ENCODE results near the gene MIS12.
A peak's percentile ranks its signal among the peaks of the same experiment; 100 is the strongest.

Gene MIS12

DNA sequence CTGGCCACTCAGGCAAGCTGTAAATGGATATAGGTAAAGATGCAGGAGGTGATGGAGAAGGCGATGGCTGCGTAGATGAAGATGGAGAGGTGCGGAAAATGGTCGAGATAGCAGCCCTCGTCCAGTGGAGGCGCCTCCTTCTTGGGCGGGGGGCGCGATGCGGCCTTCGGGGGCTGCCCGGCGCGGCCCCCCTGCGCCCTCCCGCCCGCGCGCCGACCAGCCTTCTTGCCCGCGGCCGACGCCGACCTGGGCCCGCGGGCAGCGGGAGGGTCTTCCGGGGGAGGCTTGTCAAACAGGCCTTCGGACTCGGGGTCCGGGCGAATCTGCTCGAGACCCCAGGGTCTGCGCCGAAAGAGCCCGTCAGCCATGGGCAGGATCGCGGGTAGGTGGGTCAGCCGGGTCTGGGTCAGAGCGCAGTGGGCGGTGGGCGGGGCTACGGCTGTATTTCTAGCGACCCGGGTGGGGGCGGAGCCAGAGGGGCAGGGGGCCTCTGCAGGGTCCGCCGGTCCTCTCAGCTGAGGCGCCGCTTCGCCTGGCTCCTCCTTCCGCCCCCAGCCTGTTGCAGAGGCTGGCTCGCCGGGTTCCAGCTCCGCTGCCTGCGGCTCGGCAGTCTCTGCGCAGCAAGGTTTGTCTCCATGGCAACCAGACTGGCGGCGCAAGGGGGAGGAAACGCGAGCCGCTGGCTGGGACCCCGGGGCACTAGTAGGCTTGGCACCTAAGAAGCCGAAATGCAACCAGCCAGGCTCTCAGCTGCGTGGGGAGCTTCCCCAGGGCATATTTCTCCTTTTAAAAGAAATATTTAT lies 14.4 kb downstream of the MIS12 start:
- peak; percentile 79 for DNase-seq

DNA sequence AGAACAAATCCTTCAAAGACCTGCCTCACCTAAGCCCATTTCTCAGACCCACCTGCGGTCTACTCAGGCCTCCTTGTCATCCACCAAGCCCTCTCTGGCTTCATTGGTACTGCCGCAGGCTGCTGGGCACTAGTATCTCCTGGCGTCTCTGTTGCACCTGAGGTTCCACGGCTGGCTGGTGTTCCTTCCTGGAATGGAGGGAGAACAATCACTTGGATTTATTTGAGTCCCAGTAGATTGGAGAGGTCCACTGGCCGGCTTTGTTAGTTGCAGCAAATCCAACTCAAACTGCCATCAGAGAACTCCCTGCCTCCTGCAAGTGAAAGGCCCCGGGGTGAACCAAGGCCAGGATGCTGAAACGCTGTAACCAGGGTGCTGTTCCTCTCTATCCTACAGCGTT lies 15.3 kb downstream of the MIS12 start:
- no peak for DNase-seq

DNA sequence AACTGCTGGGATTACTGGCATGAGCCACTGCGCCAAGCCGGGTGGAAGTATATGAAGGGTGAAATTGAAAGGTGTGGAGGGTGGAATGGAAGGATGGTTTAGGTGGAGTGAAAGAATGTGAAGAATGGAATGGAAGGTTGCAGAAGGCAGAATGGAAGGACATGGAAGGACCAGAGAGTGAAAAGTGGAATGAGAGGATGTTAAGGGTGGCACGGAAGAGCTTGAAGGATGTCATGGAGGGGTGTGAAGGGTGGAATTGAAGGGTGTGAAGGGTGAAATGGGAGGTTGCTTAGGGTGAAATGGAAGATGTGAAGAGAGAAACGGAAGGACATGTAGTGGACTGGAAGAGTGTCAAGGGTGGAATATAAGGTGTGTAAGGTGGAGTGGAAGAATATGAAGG lies 16.2 kb downstream of the MIS12 start:
- DNase-seq = no peak

DNA sequence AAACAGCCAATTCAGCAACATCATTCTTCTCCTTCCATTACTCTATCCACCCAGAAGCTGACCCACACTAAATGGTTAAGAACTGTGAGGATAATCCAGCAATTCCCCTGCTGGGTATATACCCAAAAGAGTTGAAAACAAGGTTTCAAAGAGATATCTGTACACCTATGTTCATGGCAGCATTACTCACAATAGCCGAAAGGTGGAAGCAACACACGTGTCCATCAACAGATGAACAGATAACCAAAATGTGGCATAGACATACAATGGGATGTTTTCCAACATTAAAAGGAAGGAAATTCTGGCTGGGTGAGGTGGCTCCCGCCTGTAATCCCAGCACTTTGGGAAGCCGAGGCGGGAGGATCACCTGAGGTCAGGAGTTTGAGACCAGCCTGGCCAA lies 19.9 kb downstream of the MIS12 start:
- DNase-seq = no peak

DNA sequence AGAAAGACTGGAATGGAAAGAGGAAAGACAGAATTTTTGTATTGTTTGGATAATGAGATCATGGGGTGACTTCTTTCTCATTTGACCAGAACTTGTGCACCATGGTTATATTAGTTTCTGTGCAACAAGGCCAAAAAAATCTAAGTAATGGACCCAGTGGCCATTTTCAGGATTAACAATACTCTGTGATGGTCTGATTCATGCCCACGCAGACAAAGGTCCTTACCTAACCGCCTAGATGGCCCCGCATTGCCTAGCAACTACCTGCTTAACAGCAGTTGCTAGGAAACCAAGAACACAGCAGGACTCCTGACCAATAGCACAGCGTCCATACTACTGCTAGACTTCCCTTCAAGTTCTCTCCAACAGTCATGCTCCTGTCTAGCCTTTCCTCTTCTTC lies 22.4 kb downstream of the MIS12 start:
- no peak for DNase-seq

DNA sequence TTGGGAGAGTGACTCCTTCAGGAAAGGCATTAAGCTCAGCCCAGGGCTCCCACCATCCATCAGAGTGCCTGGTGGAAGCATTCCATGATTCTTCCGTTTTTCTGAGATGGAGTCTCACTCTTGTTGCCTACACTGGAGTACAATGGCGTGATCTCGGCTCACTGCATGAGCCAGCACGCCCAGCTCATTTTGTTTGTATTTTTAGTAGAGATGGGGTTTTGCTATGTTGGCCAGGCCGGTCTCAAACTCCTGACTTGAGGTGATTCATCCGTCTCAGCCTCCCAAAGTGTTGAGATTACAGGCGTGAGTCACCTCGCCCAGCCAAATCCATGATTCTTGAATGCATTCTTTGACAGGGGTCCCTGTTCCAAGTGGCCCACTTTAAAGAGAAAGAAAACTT lies 23.1 kb downstream of the MIS12 start:
- DNase-seq = no peak

DNA sequence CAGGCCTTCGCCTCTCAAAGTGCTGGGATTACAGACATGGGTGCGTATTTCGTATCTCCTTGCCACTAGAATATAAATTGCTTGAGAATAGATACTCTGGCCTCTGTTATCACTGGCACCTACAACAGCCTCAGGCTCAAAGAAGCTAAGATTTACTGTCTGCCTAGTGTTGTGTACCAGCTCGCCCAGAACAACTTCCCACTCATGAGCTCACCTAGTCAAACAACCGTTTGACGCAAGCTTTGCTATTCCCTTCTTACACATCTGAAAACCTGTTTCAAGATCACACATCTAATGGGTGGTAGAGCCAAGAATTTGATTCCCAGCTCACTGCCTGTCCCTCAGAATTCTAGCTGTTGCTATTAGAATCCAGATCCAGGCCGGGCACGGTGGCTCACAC lies 24.4 kb downstream of the MIS12 start:
- no peak for DNase-seq

DNA sequence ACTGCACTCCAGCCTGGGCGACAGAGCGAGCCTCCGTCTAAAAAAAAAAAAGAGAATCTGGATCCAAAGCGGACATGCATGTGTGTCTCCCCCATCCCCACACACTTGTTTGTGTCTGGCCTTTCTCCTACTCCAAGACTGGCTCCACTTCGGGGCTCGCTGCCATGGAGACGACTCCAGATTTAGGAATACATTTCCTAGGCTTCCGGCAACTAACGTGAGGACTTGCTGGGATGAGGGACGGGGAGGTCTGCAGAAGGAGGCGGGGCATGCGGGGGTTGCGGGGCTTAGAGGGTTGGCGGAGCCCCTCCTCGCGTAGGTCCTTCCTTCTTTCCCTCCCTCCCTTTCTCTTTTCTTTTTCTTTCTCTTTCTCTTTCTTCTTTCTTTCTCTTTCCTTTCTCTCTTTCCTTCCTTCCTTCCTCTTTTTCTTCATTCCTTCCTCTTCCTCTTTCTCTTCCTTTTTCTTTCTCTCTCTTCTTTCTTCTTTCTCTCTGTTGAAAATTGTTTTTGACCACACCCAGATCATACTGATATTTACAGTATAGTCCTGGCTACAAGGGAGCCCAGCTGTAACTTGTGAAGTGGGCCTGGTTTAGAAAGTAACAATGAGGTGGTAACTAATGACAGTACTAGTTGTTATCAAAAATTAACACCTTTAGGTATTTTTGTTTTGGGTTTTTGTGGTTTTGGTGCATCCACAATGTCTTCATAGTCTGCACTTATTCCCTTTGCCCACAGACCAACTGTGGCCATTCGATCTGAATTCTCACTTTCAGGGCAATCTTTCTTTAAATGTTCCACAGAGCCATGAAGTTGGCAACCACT lies 25.2 kb downstream of the MIS12 start:
- no peak for DNase-seq

DNA sequence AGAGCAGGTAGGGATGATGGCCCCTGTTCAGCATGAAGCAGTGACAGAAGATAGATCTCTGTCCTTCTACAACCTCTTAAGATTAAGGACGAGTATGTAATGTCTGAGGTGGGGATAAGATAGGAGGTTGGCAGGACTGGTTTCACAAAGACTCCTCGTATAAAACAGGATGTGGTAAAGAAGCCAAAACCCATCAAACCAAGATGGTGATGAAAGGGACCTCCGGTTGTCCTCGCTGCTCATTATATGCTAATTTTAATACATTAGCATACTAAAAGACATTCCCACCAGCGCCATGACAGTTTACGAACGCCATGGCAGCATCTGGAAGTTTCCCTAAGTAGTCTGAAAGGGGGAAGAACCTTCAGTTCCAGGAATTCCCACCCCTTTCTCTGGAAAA lies 27.3 kb downstream of the MIS12 start:
- DNase-seq = no peak

DNA sequence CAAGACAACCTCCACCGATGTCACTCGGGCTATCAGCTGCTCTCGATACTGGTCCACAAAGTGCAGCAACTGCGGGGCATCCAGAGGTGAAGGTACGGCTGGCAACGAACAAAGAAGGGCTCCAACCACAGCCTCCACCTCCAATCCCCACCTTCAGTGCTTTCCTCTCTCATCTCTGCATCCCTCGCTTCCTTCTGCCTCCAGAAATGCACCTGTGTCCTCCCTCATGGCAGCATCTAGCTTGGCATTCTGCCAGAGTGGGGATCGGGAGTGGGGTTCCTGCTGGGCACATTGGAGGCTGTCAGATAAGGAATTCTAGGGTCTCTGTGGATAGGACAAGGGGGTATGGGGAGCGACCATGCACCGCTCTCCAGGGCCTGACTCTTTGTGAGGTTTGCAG lies 28.6 kb downstream of the MIS12 start:
- no peak for DNase-seq

DNA sequence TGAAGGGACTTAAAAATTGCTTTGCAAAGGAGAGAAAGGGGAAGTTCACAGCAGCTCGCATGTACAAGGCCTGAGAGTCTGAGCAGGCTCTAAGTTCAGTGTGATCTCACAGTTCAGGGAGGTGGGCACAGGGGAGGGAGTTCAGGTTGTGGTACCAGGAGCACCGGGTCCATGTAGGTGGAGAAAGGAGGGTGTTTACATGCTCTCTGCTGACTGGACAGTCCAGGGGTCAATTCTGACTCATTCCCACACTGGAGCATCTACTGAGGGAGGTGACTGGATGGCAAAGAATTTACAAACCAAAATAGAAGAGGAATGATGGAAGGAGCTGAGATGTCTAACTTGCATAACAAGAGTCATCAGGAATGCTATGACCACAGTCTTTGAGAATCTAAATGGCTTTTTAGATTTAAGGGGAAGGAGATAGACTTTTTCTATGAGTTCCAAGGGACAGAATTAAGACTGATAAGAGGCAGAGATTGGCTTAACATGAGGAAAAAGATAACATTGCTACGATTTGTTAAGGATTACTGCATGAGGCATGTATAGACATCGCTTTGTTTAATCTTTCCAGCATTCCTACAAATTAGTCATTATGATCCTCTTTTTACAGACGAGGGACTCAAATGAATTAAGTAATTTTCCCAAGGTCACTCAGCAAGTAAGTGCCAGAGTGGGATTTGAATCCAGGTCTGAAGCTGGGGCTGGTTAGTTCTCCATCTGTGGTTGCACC lies 29.9 kb downstream of the MIS12 start:
- no peak for DNase-seq

DNA sequence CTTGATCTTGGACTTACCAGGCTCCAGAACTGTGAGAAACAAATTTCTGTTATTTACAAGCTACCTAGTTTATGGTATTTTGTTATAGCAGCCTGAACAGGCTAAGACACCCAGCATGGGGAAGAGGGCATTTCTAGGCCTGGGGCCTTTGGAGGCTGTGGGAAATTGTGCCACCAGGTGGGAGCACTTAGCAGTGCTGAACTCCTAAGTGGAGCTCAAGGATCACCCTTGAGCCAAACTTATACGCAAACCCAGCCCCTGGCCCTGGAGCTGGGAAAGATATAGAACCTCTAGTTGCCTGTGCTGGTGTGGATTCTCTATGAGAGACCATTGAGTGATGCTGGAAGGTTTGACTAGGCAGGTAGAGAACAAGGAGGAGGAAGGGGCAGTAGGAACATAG lies 36.1 kb downstream of the MIS12 start:
- no peak for DNase-seq

DNA sequence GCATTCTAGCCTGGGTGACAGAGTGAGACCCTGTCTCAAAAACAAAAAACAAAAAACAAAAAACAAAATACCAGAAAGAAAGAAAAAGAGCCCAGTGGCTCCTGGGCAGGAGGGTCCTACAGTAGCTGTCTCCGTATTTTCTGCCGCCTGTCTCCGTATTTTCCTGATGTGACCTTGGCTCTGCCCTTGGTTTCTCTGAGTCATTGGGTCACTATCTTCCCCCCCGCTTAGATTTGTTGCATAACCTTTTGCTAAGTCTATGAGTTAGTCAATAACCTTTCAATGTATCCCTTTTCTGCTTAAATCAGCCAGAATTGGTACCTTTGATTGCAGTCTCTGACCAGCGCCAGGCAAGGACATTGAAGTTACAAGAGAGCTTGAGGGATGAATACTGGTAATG lies 36.9 kb downstream of the MIS12 start:
- DNase-seq = no peak

DNA sequence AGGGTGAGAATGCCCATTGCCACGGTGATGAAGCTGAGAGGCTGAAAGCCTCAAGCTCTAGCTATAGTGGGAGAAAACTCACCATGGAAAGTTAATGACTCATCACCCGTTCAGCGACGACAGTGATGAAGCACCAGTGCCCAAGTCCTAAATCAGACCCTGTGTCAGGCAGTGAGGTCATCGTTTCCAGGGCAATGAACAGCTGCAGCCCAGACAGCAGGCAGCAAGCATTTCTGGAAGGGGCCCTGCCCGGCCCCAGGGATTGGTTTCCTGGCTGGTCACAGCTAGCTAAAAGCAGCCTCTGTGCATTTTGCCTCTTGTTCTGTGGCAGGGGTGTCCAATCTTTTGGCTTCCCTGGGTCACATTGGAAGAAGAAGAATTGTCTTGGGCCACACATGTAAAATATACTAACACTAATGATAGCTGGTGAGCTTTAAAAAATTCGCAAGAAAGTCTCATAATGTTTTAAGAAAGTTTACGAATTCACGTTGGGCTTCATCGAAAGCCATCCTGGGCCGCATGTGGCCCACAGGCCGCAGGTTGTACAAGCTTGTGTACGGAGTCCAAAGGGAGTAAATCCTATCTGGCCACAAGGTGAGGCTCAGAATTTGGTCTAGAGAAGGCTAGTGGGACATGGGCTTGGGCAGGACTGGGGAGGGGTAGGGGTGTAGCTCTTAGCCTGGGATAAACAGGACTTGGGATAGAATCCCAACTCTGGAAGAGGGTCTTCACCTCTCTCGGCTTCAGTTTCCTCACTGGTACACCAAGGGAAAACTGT lies 40.6 kb downstream of the MIS12 start:
- DNase-seq = peak; percentile 92

DNA sequence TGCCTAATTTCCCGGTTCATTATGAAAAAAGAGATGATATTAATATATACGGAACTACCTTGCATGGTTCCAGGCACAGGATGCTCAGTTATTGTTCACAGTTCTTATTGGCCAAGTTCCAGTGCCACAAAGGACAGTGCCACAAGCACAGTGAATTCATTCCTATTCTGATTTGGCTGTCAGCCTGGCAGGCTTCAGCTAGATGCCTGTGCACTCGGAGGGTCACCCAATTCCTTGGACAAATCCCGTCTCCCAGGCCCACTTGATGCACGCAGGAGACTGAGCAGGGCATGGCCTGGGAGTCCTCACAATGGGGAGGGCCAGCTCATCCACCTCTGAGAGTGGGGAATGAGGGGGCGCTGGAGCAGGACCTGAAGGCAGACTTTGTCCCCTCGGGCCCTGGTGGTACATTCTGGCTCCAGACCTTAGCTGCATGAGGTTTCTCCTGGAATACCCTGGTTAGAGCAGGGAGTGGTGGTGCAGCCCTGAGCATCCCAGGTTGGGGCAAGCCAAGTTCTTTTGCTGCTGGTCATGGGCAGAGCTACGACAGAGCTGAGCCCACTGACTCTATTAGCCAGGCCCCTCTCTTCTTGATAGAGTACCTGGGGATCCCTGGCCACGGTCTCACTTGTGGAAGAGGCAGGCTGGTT lies 41.4 kb downstream of the MIS12 start:
- no peak for DNase-seq

DNA sequence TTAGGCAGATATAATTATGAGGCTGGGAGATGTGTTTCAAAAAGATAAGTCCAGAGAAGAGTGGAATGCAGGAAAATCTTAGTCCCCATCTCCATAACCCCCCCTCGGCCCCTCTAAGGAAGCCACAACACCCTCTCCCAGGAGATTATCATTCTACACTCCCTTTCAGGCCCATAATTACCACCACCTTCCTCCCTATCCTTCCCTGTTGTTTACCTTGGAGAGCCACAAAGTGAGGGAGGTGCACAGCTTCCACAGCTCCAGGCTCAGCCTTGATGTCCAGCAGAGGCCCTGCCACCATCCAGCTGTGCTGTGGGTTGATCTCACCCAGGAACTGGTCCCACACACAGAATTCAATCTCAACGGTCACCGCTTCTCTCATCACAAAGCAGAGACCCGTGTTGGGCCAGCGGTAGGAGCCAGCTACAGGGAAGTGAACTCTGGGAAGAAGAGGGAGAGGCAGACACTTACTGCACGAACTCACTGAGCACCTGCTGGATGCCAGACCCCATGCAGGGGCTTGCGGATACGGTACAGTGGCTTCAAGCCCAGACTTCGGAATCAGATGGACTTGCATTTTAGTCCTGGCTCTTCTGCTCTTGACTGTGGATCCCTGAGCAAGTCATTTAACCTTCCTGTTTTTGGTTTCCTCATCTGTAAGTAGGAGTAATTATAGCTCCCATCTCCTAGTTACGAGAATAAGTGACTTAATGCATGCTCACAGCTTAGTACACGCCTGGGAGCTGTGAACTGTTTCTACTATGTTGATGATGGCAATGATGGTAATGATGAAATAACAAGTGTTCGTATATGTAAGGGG lies 44.1 kb downstream of the MIS12 start:
- no peak for DNase-seq

DNA sequence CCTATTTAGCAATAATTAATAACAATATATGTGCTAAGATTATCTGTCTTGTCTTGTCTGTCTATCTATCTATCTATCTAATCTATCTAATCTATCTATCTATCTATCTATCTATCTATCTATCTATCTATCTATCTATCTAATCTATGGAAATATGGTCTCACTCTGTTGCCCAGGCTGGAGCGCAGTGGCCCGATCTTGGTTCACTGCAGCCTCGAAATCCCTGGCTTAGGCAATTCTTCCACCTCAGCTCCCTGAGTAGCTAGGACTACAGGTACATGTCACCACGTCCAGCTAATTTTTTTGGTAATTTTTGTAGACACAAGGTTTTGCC lies 44.7 kb downstream of the MIS12 start:
- DNase-seq = no peak

DNA sequence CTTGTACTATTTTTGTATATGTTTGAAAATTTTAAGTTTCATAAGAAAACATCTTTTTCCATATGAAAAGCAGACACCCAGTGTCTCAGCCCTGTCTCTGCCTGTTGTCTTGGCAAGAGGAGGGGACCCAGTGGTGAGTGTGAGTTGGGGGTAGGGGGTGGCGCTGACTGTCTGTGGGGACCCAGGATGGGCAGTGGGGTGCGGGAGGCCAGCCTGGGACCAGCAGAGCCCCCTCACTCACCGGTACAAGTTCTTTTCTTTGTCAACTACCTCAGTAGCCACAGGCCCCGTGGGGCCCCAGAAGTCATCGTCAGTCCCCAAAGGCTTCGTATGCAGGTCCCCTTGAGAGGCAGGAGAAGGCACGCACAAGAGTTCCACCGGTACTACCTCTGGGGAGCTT lies 46.2 kb downstream of the MIS12 start:
- no peak for DNase-seq

DNA sequence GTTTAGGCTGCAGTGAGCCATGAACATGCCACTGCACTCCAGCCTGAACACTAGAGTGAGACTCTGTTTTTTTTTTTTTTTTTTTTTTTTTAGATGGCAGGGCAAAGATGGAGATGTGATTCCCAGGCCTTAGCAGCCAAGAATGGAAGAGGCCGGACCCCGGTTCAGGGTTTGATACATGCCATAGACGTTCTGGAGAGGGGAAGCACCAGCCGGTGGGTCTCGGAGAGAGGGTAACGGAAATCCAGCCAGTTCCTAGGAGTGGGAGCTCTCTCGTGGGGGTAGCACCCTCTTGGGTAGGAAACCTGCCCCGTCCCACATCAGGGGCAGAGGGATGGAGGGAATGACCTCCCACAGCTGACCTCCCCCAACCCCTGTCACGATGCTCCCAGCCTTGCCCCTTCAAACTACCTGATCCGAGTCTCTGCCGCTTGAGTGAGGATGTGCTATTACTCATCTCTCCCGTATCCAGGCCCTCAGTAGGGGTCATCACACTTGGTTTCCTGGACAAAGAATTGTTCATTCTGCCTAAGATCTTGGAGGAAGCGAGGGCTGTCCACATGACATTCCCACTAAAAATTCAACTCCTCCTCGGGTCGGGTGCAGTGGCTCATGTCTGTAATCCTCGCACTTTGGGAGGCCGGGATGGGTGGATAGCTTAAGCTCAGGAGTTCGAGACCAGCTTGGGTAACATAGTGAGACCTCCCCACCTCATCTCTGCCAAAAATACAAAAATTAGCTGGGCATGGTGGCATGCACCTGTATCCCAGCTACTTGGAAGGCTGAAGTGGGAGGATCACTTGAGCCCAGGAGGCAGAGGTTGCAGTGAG lies 47.3 kb downstream of the MIS12 start:
- no peak for DNase-seq

DNA sequence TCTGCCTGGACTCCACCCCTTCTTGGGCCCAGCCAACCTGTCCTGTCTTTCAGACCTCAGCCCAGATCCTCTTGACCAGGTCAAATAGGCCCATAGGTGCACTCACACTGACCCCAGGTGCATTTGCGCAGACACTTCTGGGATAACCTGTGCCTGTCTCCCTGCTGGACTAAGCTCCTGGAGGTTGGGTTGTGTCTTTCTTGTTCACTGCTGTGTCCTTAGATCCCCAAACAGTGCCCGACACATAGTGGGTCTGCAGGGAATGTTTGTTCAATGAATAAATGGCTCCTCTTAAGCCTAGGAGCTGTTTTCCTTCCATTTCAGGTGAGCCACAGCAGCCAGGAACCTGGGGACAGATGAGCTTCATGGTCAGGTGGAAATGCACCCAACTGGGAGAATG lies 49.1 kb downstream of the MIS12 start:
- DNase-seq = no peak

Data from SHP77 treated with DMSO at 0.1 percent for 48 hours (cell line).